ENCODE data around the gene KHK.

The KHK gene

GRCh38 chr2:27139310-27139709 lies 52.7 kb downstream of the KHK start, which contains the start of gene PRR30:
Gene PRR30 (minus strand): TSS chr2:27139410. CDS start chr2:27138329, 1,081 bp downstream.
- DNase-seq (ENCODE audit: low read depth): no peak
- H3K4me3 ChIP-seq (ENCODE audit: low read depth, low read length): no peak within 1 kb of the TSS

- H3K4me3 ChIP-seq (ENCODE audit: low read depth, low read length): no peak overlapping the region
- DNase-seq (ENCODE audit: low read depth): no peak
These were observed 56.7 kb downstream of the KHK start for GRCh38 chr2:27143285-27143684.

DNA sequence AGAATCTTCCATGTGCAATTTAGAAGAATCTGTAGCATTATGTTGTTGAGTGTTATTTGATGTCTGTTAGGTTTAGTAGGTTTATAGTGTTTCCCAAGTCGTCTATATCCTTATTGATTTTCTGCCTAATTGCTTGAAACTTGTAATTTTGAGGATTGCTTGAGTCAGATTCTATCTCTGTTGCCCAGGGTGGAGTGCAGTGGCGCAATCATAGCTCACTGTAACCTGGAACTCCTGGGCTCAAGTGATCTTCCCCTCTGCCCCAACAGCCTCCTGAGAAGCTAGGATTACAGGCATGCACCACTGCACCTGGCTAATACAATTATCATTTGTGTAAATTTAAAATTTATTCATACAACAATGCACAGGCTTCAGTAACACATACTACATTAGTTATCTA lies 59.1 kb downstream of the KHK start:
- DNase-seq (ENCODE audit: low read depth): no peak
- H3K4me3 ChIP-seq (ENCODE audit: low read depth, low read length): no peak overlapping the region

DNA sequence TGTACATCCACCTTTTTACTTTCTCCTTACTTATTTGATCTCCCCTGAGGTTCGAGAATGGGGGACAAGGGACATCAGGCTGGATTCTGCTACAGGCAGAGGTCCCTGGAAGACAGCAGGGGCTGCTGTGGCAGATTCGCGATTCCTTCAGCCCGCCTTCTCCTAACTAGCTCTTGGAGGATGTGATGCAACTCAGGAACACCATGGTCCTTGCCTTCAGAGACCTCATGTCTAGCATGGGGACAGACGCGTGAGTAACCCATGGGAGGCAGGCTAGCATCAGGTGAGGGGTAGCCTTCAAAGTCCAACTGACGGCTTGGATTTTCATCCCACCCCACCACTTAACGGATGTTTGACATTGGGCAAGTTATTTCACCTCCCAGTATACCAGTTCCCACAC lies 61.4 kb downstream of the KHK start:
- no peak overlapping the region for H3K4me3 ChIP-seq (ENCODE audit: low read depth, low read length)
- no peak for DNase-seq (ENCODE audit: low read depth)

DNA sequence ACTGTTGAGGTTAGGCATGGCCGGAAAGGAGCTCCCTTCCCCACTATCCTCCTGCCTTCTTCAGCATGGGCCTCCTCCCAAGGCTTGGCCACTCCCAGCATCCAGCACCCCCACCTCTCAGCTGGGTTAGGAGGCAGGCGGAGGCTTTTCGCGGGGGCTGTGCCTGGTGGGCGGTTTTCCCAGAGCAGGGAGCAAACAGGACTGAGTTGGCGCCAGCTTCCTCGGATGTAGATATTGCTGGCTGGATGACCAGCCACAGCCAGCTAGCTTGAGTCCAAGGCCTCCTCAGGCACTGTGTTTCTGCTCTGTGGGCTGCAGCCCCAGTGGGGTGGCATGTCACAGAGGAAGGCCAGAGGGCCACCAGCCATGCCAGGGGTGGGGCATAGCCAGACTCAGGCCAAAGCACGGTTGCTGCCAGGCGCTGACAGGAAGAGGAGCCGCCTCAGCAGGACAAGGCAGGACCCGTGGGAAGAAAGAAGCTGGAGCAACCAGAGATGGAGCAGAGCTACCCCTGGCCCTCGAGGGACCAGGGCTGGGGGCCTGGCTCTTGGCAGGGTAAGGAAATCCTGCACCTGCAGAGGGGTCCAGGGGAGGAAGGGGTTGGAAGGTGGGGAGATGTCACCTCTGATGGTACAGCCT lies 62.3 kb downstream of the KHK start, which contains the start of gene TCF23:
Gene TCF23 (plus strand): TSS at position 204 of the 639 bp plus-strand sequence. CDS start 130 bp downstream, at position 334.
- no peak within 1 kb of the TSS for H3K4me3 ChIP-seq (ENCODE audit: low read depth, low read length)
- no peak for DNase-seq (ENCODE audit: low read depth)

GRCh38 chr2:27149570-27150405 lies 63.2 kb downstream of the KHK start:
- no peak overlapping the region for H3K4me3 ChIP-seq (ENCODE audit: low read depth, low read length)
- no peak for DNase-seq (ENCODE audit: low read depth)

Measured in skeletal muscle cell (primary cell).